Testis (tissue), 2 donors: ENCODE results near the gene PHIP.

Source experiments
- CTCF ChIP-seq, 3 experiments: fragments of 450-650 bp in 2 of 3; fragments of 200-600 bp in 1 of 3; sonication (generic) in 1 of 3; IDR thresholded peaks; one replicate each; pipeline ENCODE4 v1.5.1; 2016 to 2019; ENCODE audit warnings: antibody characterized with exemption in 3 of 3, mild to moderate bottlenecking in 2 of 3, moderate library complexity in 1 of 3
- POLR2A ChIP-seq: fragments of 450-650 bp; IDR thresholded peaks from one replicate; pipeline ENCODE4 v1.6.1; 2017; ENCODE audit warnings: antibody characterized with exemption, mild to moderate bottlenecking, moderate library complexity

DNA sequence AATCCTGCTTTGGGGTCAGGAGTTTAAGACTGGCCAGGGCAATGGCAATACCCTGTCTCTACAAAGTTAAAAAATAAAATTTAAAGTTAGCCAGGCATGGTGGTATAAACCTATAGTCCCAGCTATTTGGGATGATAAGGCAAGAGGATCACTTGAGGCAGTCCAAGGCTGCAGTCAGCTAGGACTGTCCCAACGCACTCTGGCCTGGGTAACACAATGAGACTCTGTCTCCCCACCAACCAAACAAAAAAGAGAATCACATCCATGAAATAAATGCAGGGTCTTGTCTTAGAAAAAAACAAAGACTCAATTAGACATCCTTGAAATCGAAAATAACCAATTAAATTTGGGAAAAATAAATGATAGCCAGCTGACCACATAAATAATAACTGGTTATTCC lies 88.9 kb downstream of the PHIP start:
- no peak for TF ChIP-seq POLR2A
- TF ChIP-seq CTCF (IDR thresholded peaks at IDR 0.05): no peak
